H1 (cell line): ENCODE measurements around the gene NKAIN4. TPM values are rescaled to one million over a fixed set of nuclear protein-coding genes. Genes with fewer than 3 reads are reported as not detected.

ENCODE experiments used
- CTCF ChIA-PET: fragments of 300-600 bp; sonication (Branson Sonifier 250); formaldehyde crosslinking; loops from one replicate; lab custom pipeline; 2021; ENCODE audit not compliant: partially characterized antibody; lab: Charles Lee
- POLR2A ChIA-PET: fragments of 300-600 bp; sonication (Branson Sonifier 250); formaldehyde crosslinking; loops from one replicate; lab custom pipeline; 2021; ENCODE audit warnings: inconsistent platforms; ENCODE audit not compliant: partially characterized antibody; lab: Charles Lee
- DNase-seq, 2 experiments: peaks; one replicate each; pipeline versions ENCODE4 v3.0.0 to v3.0.0-alpha.2; 2010 to 2022; ENCODE audit warnings: low spot score in 2 of 2, low read depth in 1 of 2, mixed read lengths in 1 of 2
- FAIRE-seq: peaks from 2 replicates; lab custom pipeline; 2011; peaks lifted over from hg19 to GRCh38; lab: Jason Lieb, UNC
- H2AFZ ChIP-seq: 2 replicates; pipeline ENCODE4 v1.8.1; 2012; ENCODE audit warnings: low read length, inconsistent platforms
- H2AK5ac ChIP-seq: 2 replicates; pipeline ENCODE4 v1.6.1; 2013; ENCODE audit warnings: low read depth, low read length
- H2BK120ac ChIP-seq: replicated peaks from 2 replicates; pipeline ENCODE3; 2013; ENCODE audit warnings: low read depth, low read length, inconsistent platforms
- H2BK12ac ChIP-seq: 2 replicates; pipeline ENCODE4 v1.6.1; 2013; ENCODE audit warnings: low read depth, low read length
- H2BK15ac ChIP-seq: 2 replicates; pipeline ENCODE4 v1.6.1; 2013; ENCODE audit warnings: low read length
- H2BK20ac ChIP-seq: 2 replicates; pipeline ENCODE4 v1.6.1; 2013; ENCODE audit warnings: low read length
- H2BK5ac ChIP-seq: 2 replicates; pipeline ENCODE4 v1.6.1; 2013; ENCODE audit warnings: low read depth, low read length
- H3K14ac ChIP-seq: 2 replicates; pipeline ENCODE4 v1.6.1; 2013; ENCODE audit warnings: inconsistent platforms; ENCODE audit not compliant: insufficient read length
- H3K18ac ChIP-seq: 2 replicates; pipeline ENCODE4 v1.6.1; 2013; ENCODE audit warnings: low read length; ENCODE audit errors: extremely low read depth
- H3K23ac ChIP-seq: 2 replicates; pipeline ENCODE4 v1.6.1; 2013; ENCODE audit warnings: inconsistent platforms; ENCODE audit not compliant: insufficient read length
- H3K23me2 ChIP-seq: 2 replicates; pipeline ENCODE4 v1.6.1; 2013; ENCODE audit warnings: low read depth, low read length
- H3K27ac ChIP-seq: 2 replicates; pipeline ENCODE4 v1.6.1; 2011; ENCODE audit warnings: low read depth, low read length, inconsistent platforms
- H3K27me3 ChIP-seq, 4 experiments: replicated peaks in 1 of 4; 1 replicate in 1 of 4; 2 replicates in 3 of 4; pipeline versions ENCODE4 v1.6.1 to v1.8.1; 2011 to 2013; ENCODE audit warnings: low read length in 3 of 4, mild to moderate bottlenecking in 3 of 4, inconsistent platforms in 2 of 4, mixed read lengths in 2 of 4, moderate library complexity in 1 of 4; ENCODE audit not compliant: control insufficient read depth in 3 of 4, insufficient read depth in 3 of 4; ENCODE audit errors: extremely low read depth in 1 of 4
- H3K36me3 ChIP-seq, 4 experiments: 2 replicates each; pipeline versions ENCODE4 v1.6.1 to v1.8.1; 2011 to 2013; ENCODE audit warnings: mild to moderate bottlenecking in 4 of 4, low read length in 3 of 4, moderate library complexity in 2 of 4, control low read depth in 1 of 4, inconsistent platforms in 1 of 4; ENCODE audit not compliant: insufficient read depth in 4 of 4, control insufficient read depth in 2 of 4
- H3K4ac ChIP-seq: replicated peaks from 2 replicates; pipeline ENCODE3; 2013; ENCODE audit warnings: low read length, low read depth, mixed read lengths, inconsistent platforms; ENCODE audit not compliant: insufficient read length
- H3K4me1 ChIP-seq, 4 experiments: replicated peaks in 1 of 4; 1 replicate in 1 of 4; 2 replicates in 3 of 4; pipeline versions ENCODE4 v1.6.1 to v1.8.1; 2011 to 2013; ENCODE audit warnings: low read length in 3 of 4, inconsistent platforms in 2 of 4, mixed read lengths in 1 of 4; ENCODE audit not compliant: insufficient read depth in 4 of 4, control insufficient read depth in 3 of 4
- H3K4me2 ChIP-seq, 2 experiments: 2 replicates each; pipeline versions ENCODE4 v1.6.1 to v1.8.1; 2011 to 2013; ENCODE audit warnings: low read depth in 2 of 2, low read length in 2 of 2, control low read depth in 1 of 2, inconsistent platforms in 1 of 2, mild to moderate bottlenecking in 1 of 2; ENCODE audit not compliant: insufficient read depth in 1 of 2
- H3K4me3 ChIP-seq, 4 experiments: fragments of 200-600, 300-600 bp in 1 of 4; sonication (generic), shearing (Covaris generic), sonication (Bioruptor Twin) in 1 of 4; 2 replicates each; pipeline versions ENCODE4 v1.5.1 to v1.8.1; 2011 to 2016; ENCODE audit warnings: low read length in 4 of 4, low read depth in 3 of 4, control low read depth in 2 of 4, inconsistent platforms in 2 of 4, mild to moderate bottlenecking in 2 of 4, mixed read lengths in 1 of 4, moderate library complexity in 1 of 4; ENCODE audit not compliant: insufficient read depth in 2 of 4; ENCODE audit errors: extremely low read depth in 1 of 4
- H3K56ac ChIP-seq: replicated peaks from 2 replicates; pipeline ENCODE3; 2013; ENCODE audit warnings: low read depth, mild to moderate bottlenecking, mixed read lengths, low read length, inconsistent platforms; ENCODE audit not compliant: insufficient read length
- H3K79me1 ChIP-seq: 2 replicates; pipeline ENCODE4 v1.6.1; 2013; ENCODE audit warnings: low read depth, low read length, control low read depth
- H3K79me2 ChIP-seq, 2 experiments: 2 replicates each; pipeline versions ENCODE4 v1.6.1 to v1.8.1; 2012 to 2013; ENCODE audit warnings: low read length in 2 of 2, mild to moderate bottlenecking in 2 of 2, inconsistent platforms in 1 of 2; ENCODE audit not compliant: insufficient read depth in 2 of 2, control insufficient read depth in 1 of 2
- H3K9ac ChIP-seq, 4 experiments: replicated peaks in 1 of 4; 1 replicate in 1 of 4; 2 replicates in 3 of 4; pipeline versions ENCODE4 v1.6.1 to v1.8.1; 2011 to 2013; ENCODE audit warnings: low read depth in 3 of 4, low read length in 3 of 4, control low read depth in 2 of 4, mild to moderate bottlenecking in 2 of 4, moderate library complexity in 2 of 4, inconsistent platforms in 1 of 4; ENCODE audit errors: extremely low read depth in 1 of 4
- H3K9me3 ChIP-seq, 2 experiments: 2 replicates each; pipeline versions ENCODE4 v1.6.1 to v1.8.1; 2012 to 2013; ENCODE audit warnings: mild to moderate bottlenecking in 2 of 2, moderate library complexity in 2 of 2, control low read depth in 1 of 2, inconsistent platforms in 1 of 2, low read depth in 1 of 2, low read length in 1 of 2, mixed read lengths in 1 of 2; ENCODE audit not compliant: insufficient read depth in 2 of 2
- H4K20me1 ChIP-seq, 2 experiments: replicated peaks in 1 of 2; 2 replicates each; pipeline versions ENCODE3 to v1.8.1; 2011 to 2013; ENCODE audit warnings: inconsistent platforms in 2 of 2, low read length in 2 of 2, mild to moderate bottlenecking in 1 of 2; ENCODE audit not compliant: insufficient read depth in 2 of 2, control insufficient read depth in 1 of 2
- H4K5ac ChIP-seq: 2 replicates; pipeline ENCODE4 v1.6.1; 2013; ENCODE audit warnings: low read length, low read depth, mixed read lengths, inconsistent platforms; ENCODE audit not compliant: insufficient read length
- H4K8ac ChIP-seq: 2 replicates; pipeline ENCODE4 v1.8.0; 2013; ENCODE audit warnings: mild to moderate bottlenecking, moderate library complexity, low read length, inconsistent platforms; ENCODE audit not compliant: insufficient read depth; ENCODE audit errors: extremely low read depth
- H4K91ac ChIP-seq: replicated peaks from 2 replicates; pipeline ENCODE3; 2013; ENCODE audit warnings: low read length, mixed read lengths, inconsistent platforms; ENCODE audit not compliant: insufficient read length
- ASH2L ChIP-seq: fragments of 200-600, 300-600 bp; sonication (generic); IDR thresholded peaks from one replicate; pipeline ENCODE4 v1.7.1; 2017; ENCODE audit warnings: low read length
- RAD21 ChIP-seq, 2 experiments: IDR thresholded peaks in 1 of 2; conservative IDR thresholded peaks in 1 of 2; 2 replicates each; pipeline ENCODE4 v1.6.1; 2011; ENCODE audit warnings: low read depth in 2 of 2, low read length in 2 of 2, improper control_type of control experiment in 1 of 2, inconsistent platforms in 1 of 2, mild to moderate bottlenecking in 1 of 2, moderate library complexity in 1 of 2
- RXRA ChIP-seq: IDR thresholded peaks from 2 replicates; pipeline ENCODE4 v1.6.1; 2011; ENCODE audit warnings: low read depth, mild to moderate bottlenecking, low read length, moderate library complexity; ENCODE audit not compliant: insufficient read depth
- WGBS, 2 experiments: shearing (Covaris generic) in 1 of 2; methylation state at CpG; one replicate each; pipeline versions ENCODE4 v1.1.6 to v1.1.7; 2013 to 2015; ENCODE audit warnings: low lambda C conversion rate in 2 of 2, mixed read lengths in 2 of 2, inconsistent platforms in 1 of 2, low coverage in 1 of 2, missing lambda C conversion rate in 1 of 2; ENCODE audit not compliant: insufficient replicate concordance in 2 of 2, insufficient coverage in 1 of 2, insufficient read length in 1 of 2; ENCODE audit errors: extremely low coverage in 1 of 2, missing lambda C conversion rate in 1 of 2; 5-methylcytosine and 5-hydroxymethylcytosine counted together
- polyA plus RNA-seq, 7 experiments: library from polyadenylated mRNA; depleted of rRNA in 3 of 7; stranded (reverse) in 5 of 7; unstranded in 2 of 7; fragments of >200 nt in 5 of 7; fragments of 200-250 nt in 2 of 7; gene quantifications; 1 replicate in 5 of 7; 2 replicates in 1 of 7; 4 replicates in 1 of 7; pipeline versions ENCODE4 v1.2.1 to v1.2.3, GENCODE V29; 2011 to 2013; ENCODE audit warnings: missing spikeins in 2 of 7, mixed read lengths in 2 of 7
- total RNA-seq: library from RNA; stranded (reverse); fragmentation: NEBNext Ultra II Directional; extraction: Animal tissue kit (Norgen Biotek cat#: 25700); gene quantifications from 2 replicates; pipeline ENCODE4 v1.2.1, GENCODE V29; 2021
- TF ChIP-seq, protein P1 (sequence below), 3 experiments: IDR thresholded peaks; 1 replicate in 2 of 3; 2 replicates in 1 of 3; pipeline versions ENCODE4 v1.5.1 to v1.6.1; 2011; ENCODE audit warnings: low read length in 3 of 3, mild to moderate bottlenecking in 3 of 3, inconsistent platforms in 2 of 3, low read depth in 1 of 3, moderate library complexity in 1 of 3; ENCODE audit not compliant: insufficient read depth in 1 of 3; ENCODE audit errors: control extremely low read depth in 1 of 3

NKAIN4 gene
- total and polyA plus RNA-seq, 2 of the 8 experiments (the other 6 are each of a cell fraction or from before 2014, with no cell fraction given), result 6.9 to 17.0 TPM

DNA sequence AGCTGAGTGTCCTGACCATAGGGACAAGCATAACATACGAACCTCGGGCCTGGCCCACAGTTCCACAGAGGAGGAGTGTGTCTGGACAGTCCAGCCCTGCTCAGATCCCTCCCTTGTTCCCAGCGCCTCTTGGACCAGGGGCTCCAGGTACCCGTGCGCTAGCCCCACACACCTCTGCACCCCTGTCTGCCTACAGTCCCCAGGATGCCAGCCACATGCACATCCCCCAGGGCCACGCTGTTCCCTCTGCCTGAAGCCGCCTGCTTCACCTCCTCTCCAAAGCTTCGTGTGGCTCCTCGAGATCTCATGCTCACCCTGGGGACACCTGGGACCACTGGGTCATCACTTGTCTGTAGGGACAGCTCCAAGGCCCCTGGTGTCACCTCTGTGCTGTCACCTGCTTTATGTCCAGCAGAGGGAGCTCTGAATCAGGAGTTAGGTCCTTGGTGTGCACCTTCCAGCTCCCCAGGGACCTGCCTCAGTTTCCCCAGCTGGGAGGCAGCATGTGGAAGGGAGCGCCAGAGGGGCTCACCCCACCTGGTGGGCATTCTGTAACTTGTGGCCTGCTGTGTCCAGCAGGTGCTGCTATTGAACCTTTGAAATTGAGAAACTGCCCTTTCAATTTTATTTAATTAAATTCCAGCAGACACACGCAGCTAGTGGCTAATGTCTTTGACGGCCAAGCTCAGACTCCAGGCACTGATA lies 31.0 kb downstream of the NKAIN4 start:
- POLR2A ChIA-PET, result interaction anchor here (0.7 to 3.3 kb wide), 10 partner anchors 9 to 74 kb away, joined by 3 to 14 read pairs (median 4); partner anchors contain the start of gene BIRC7
- CTCF ChIA-PET, result interaction anchor here (0.6 to 5.3 kb wide), 61 partner anchors 7 to 396 kb away, joined by 3 to 199 read pairs (median 4); partner anchors contain the start of genes ARFGAP1, BIRC7, COL20A1 and NKAIN4
- 66% methylated on average over 12 of the region's 12 CpGs; no CpG with 5 or more reads in 1 of the 2 experiments for WGBS, 2 experiments

More for the DNA sequence above, 31.0 kb downstream of the NKAIN4 start:
- H3K23ac ChIP-seq, result no peak overlapping the region
- H2BK5ac ChIP-seq, result no peak overlapping the region
- FAIRE-seq, result peak; percentile 85
- TF ChIP-seq, protein P1, sequence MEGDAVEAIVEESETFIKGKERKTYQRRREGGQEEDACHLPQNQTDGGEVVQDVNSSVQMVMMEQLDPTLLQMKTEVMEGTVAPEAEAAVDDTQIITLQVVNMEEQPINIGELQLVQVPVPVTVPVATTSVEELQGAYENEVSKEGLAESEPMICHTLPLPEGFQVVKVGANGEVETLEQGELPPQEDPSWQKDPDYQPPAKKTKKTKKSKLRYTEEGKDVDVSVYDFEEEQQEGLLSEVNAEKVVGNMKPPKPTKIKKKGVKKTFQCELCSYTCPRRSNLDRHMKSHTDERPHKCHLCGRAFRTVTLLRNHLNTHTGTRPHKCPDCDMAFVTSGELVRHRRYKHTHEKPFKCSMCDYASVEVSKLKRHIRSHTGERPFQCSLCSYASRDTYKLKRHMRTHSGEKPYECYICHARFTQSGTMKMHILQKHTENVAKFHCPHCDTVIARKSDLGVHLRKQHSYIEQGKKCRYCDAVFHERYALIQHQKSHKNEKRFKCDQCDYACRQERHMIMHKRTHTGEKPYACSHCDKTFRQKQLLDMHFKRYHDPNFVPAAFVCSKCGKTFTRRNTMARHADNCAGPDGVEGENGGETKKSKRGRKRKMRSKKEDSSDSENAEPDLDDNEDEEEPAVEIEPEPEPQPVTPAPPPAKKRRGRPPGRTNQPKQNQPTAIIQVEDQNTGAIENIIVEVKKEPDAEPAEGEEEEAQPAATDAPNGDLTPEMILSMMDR (IDR thresholded peaks at IDR 0.05; ENCODE audit: control extremely low read depth in 1 of 3, insufficient read depth in 1 of 3, low read depth in 1 of 3, low read length in 3 of 3), result peak; percentile 85 to 87 (median 87)
- peak; percentile 85 to 89 for TF ChIP-seq RAD21 (IDR thresholded peaks at IDR 0.05 in 1 of 2, conservative IDR thresholded peaks at IDR 0.05 in 1 of 2; ENCODE audit: low read depth in 2 of 2, low read length in 2 of 2)
- TF ChIP-seq RXRA, result no peak
- peak; percentile 16 for TF ChIP-seq ASH2L
- H3K79me1 ChIP-seq, result no peaks in the 10 kb centered on the region
- H3K4me2 ChIP-seq, result no peak overlapping the region
- H2AFZ ChIP-seq, result no peak overlapping the region
- no peak overlapping the region for H4K91ac ChIP-seq
- no peak overlapping the region for H3K9ac ChIP-seq
- peaks cover 0 to 6% (median 3%) of the 10 kb centered on the region in 4 experiments; a peak in 5 of 7 replicates for H3K4me1 ChIP-seq
- H2BK120ac ChIP-seq, result no peak overlapping the region
- H3K14ac ChIP-seq, result no peak overlapping the region
- H3K27ac ChIP-seq, result no peak overlapping the region
- peaks cover 2% of the 10 kb centered on the region; the same call in 1 of the 2 replicates for H3K23me2 ChIP-seq
- no peak overlapping the region for H3K18ac ChIP-seq
- H2BK20ac ChIP-seq, result no peak overlapping the region
- no peak overlapping the region for H3K4ac ChIP-seq
- no peak overlapping the region for H4K8ac ChIP-seq
- H3K36me3 ChIP-seq, result no peaks in the 10 kb centered on the region
- H2BK15ac ChIP-seq, result peak overlapping the region; percentile 89; the same call in 1 of the 2 replicates
- no peak overlapping the region for H4K5ac ChIP-seq
- no peaks in the 10 kb centered on the region for H3K79me2 ChIP-seq
- H2BK12ac ChIP-seq, result no peak overlapping the region
- no peak overlapping the region for H3K56ac ChIP-seq
- H3K9me3 ChIP-seq, result no peaks in the 10 kb centered on the region
- peaks cover 0 to 3% of the 10 kb centered on the region in 2 experiments for H4K20me1 ChIP-seq
- peak in 1 of 2 experiments; percentile 86 for DNase-seq
- no peak overlapping the region for H2AK5ac ChIP-seq
- H3K4me3 ChIP-seq, result no peak overlapping the region
- H3K27me3 ChIP-seq, result peaks cover 0 to 3% (median 0%) of the 10 kb centered on the region in 4 experiments; a peak in 2 of 7 replicates
